SK-N-SH treated with all-trans-retinoic acid at 6 μM for 48 hours (cell line): ENCODE data around the gene MS4A18.

Experiments used
- CSDC2 ChIP-seq: fragments of 250-450 bp; sonication (Bioruptor Pico); IDR thresholded peaks from 2 replicates; pipeline ENCODE4 v1.5.0; 2020; ENCODE audit warnings: mild to moderate bottlenecking, moderate library complexity
- ESRRG ChIP-seq: fragments of 250-450 bp; sonication (Bioruptor Pico); IDR thresholded peaks from 2 replicates; pipeline ENCODE4 v1.6.1; 2021; ENCODE audit warnings: mild to moderate bottlenecking
- GLIS3 ChIP-seq: fragments of 250-450 bp; sonication (Bioruptor Pico); IDR thresholded peaks from 2 replicates; pipeline ENCODE4 v1.5.0; 2020; ENCODE audit warnings: mild to moderate bottlenecking, moderate library complexity
- ZFP30 ChIP-seq: fragments of 450-650 bp; formaldehyde crosslinking; IDR thresholded peaks from 2 replicates; pipeline ENCODE4 v1.5.0; 2022; ENCODE audit warnings: mild to moderate bottlenecking, moderate library complexity
- ZNF70 ChIP-seq: fragments of 450-650 bp; formaldehyde crosslinking; IDR thresholded peaks from 2 replicates; pipeline ENCODE4 v1.5.0; 2020; ENCODE audit warnings: mild to moderate bottlenecking, moderate library complexity
- TF ChIP-seq, protein P1 (sequence below): fragments of 250-450 bp; sonication (Bioruptor Pico); IDR thresholded peaks from 2 replicates; pipeline ENCODE4 v1.5.0; 2020; ENCODE audit warnings: mild to moderate bottlenecking, moderate library complexity
- TF ChIP-seq, protein P2 (sequence below): fragments of 250-450 bp; sonication (Bioruptor Pico); IDR thresholded peaks from 2 replicates; pipeline ENCODE4 v1.5.1; 2021; ENCODE audit warnings: mild to moderate bottlenecking, moderate library complexity

DNA sequence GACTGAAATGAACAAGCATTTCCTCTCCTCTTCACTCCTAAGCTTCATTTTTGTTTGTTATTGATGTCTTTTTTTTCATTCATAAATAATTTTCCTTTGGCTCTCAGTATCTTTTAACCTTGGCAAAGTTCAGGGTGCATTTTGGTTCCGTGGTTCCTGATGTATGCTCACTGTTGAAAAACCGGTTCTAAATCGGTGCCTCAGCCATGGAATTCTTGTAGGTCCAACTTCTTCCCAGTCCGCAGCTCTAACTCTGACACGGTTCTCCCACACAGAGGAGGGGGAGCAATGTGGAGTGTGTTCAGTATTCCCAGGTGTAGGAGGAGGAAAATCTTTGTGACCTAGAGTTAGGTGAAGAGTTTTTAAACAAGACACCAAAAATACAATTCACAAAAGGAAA, 19.6 kb downstream of the MS4A18 start:
- TF ChIP-seq, protein P1, sequence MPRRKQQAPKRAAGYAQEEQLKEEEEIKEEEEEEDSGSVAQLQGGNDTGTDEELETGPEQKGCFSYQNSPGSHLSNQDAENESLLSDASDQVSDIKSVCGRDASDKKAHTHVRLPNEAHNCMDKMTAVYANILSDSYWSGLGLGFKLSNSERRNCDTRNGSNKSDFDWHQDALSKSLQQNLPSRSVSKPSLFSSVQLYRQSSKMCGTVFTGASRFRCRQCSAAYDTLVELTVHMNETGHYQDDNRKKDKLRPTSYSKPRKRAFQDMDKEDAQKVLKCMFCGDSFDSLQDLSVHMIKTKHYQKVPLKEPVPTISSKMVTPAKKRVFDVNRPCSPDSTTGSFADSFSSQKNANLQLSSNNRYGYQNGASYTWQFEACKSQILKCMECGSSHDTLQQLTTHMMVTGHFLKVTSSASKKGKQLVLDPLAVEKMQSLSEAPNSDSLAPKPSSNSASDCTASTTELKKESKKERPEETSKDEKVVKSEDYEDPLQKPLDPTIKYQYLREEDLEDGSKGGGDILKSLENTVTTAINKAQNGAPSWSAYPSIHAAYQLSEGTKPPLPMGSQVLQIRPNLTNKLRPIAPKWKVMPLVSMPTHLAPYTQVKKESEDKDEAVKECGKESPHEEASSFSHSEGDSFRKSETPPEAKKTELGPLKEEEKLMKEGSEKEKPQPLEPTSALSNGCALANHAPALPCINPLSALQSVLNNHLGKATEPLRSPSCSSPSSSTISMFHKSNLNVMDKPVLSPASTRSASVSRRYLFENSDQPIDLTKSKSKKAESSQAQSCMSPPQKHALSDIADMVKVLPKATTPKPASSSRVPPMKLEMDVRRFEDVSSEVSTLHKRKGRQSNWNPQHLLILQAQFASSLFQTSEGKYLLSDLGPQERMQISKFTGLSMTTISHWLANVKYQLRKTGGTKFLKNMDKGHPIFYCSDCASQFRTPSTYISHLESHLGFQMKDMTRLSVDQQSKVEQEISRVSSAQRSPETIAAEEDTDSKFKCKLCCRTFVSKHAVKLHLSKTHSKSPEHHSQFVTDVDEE (CRISPR knock-in tag): no peak
- no peak for TF ChIP-seq ZFP30
- no peak for TF ChIP-seq CSDC2 (CRISPR knock-in tag)
- TF ChIP-seq ZNF70 (CRISPR knock-in tag): no peak
- TF ChIP-seq GLIS3 (CRISPR knock-in tag): no peak
- TF ChIP-seq, protein P2, sequence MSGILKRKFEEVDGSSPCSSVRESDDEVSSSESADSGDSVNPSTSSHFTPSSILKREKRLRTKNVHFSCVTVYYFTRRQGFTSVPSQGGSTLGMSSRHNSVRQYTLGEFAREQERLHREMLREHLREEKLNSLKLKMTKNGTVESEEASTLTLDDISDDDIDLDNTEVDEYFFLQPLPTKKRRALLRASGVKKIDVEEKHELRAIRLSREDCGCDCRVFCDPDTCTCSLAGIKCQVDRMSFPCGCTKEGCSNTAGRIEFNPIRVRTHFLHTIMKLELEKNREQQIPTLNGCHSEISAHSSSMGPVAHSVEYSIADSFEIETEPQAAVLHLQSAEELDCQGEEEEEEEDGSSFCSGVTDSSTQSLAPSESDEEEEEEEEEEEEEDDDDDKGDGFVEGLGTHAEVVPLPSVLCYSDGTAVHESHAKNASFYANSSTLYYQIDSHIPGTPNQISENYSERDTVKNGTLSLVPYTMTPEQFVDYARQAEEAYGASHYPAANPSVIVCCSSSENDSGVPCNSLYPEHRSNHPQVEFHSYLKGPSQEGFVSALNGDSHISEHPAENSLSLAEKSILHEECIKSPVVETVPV (CRISPR knock-in tag): no peak
- no peak for TF ChIP-seq ESRRG
